Right atrium auricular region (tissue), 2 donors: ENCODE measurements around the gene NAALADL2. TPM values are rescaled to one million over a fixed set of nuclear protein-coding genes. Genes with fewer than 3 reads are reported as not detected.

Experiments used
- DNase-seq: peaks from one replicate; pipeline ENCODE4 v3.0.0-alpha.2; 2019; ENCODE audit warnings: low spot score
- H3K27ac ChIP-seq, 2 donors: fragments of 200-600 bp; sonication (generic); 1 replicate in 1 of 2; 2 replicates in 1 of 2; pipeline ENCODE4 v1.5.1; 2016 to 2019
- H3K27me3 ChIP-seq, 2 donors: fragments of 200-600 bp; sonication (generic); one replicate each; pipeline versions ENCODE4 v1.5.1 to v1.6.0; 2017 to 2019
- H3K36me3 ChIP-seq: fragments of 200-600 bp; sonication (generic); one replicate; pipeline ENCODE4 v1.5.1; 2016
- H3K4me1 ChIP-seq, 2 donors: fragments of 200-600 bp; sonication (generic); one replicate each; pipeline versions ENCODE4 v1.5.1 to v1.6.0; 2017 to 2019
- H3K4me3 ChIP-seq, 2 donors: fragments of 200-600 bp; sonication (generic); 1 replicate in 1 of 2; 2 replicates in 1 of 2; pipeline ENCODE4 v1.5.1; 2017 to 2019; ENCODE audit warnings: mild to moderate bottlenecking in 1 of 2, moderate library complexity in 1 of 2
- H3K9me3 ChIP-seq, 2 donors: fragments of 200-600 bp; sonication (generic); one replicate each; pipeline ENCODE4 v1.5.1; 2019
- CTCF ChIP-seq, 2 donors: fragments of 200-600 bp; sonication (generic); IDR thresholded peaks; one replicate each; pipeline ENCODE4 v1.5.1; 2019; ENCODE audit warnings: antibody characterized with exemption in 2 of 2
- total RNA-seq, 2 donors: library from RNA; depleted of rRNA; stranded (reverse); fragments of >200 nt; gene quantifications; one replicate each; pipeline ENCODE4 v1.1.0, GENCODE V29; 2016

NAALADL2 gene
- total RNA-seq, 2 donors from 2014 or later: 2.5 to 3.2 TPM

DNA sequence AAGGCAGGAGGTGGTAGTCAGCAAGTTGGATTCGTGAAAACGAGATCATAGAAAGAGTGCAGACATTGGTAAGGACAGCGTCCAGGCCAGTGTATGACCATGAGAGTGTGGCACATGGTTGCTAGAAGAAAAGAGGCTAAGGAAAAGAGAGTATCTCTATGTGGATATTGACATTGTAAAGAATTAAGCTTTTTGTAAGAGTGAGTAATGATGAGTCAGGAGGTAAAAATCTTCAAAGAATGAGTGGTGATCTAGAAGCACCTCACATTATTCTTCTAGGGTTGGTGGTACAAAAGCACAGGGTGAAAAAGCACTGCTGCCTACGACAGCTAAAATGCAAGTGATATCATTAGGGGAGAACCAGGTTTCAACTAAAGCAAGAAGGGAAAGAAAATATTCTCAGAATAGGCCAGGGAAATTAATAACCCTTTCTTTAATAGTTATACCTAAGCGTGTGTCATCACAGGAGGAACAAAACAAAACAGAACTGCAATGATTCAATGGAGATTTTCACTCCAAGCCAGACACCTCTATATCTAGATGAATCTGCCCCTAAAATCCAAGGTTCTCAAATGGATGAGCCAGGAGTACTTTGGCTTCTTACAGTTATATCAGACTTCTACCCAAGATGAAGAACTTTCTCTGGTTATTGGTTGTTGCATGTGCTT lies 884.7 kb downstream of the NAALADL2 start:
- Histone ChIP-seq H3K27ac (no peak overlapping the region), H3K4me1 (no peaks in the 10 kb centered on the region), H3K27me3 (no peaks in the 10 kb centered on the region), H3K4me3 (no peak overlapping the region), H3K36me3 (no peaks in the 10 kb centered on the region), H3K9me3 (no peaks in the 10 kb centered on the region)
- no peak for DNase-seq
- no peak for TF ChIP-seq CTCF (IDR thresholded peaks at IDR 0.05)

- DNase-seq: no peak
- no peak for TF ChIP-seq CTCF (IDR thresholded peaks at IDR 0.05)
- Histone ChIP-seq H3K27ac (no peak overlapping the region), H3K4me1 (no peaks in the 10 kb centered on the region), H3K27me3 (no peaks in the 10 kb centered on the region), H3K9me3 (no peaks in the 10 kb centered on the region), H3K4me3 (no peak overlapping the region), H3K36me3 (no peaks in the 10 kb centered on the region)
These were observed 887.2 kb downstream of the NAALADL2 start for GRCh38 chr3:175746308-175746707.

GRCh38 chr3:175748087-175748730 lies 889.1 kb downstream of the NAALADL2 start:
- Histone ChIP-seq H3K27me3 (no peaks in the 10 kb centered on the region), H3K36me3 (no peaks in the 10 kb centered on the region), H3K27ac (no peak overlapping the region), H3K4me1 (no peaks in the 10 kb centered on the region), H3K9me3 (no peaks in the 10 kb centered on the region), H3K4me3 (no peak overlapping the region)
- DNase-seq: no peak
- TF ChIP-seq CTCF (IDR thresholded peaks at IDR 0.05): no peak

DNA sequence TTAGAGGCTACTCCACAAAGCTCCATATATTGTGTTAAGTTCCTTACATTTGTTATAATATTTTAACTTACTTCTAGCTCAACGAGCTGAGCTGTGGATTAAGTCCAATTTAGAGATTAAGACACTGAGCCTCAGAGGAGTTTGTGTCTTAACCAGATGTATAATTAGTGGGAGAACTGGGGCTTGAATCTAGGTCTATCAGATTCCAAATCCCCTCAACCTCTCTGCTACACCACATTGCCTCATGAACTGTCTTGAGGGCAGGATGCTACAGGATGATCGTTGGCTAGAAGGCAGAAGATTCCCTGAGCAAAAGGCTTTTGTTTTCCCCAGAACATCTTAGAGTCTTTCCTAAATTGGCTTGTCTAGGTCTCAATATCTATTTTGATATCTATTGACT lies 890.8 kb downstream of the NAALADL2 start:
- no peaks in the 10 kb centered on the region for H3K27me3 ChIP-seq
- no peak overlapping the region for H3K4me3 ChIP-seq
- H3K36me3 ChIP-seq: no peaks in the 10 kb centered on the region
- H3K4me1 ChIP-seq: no peaks in the 10 kb centered on the region
- H3K27ac ChIP-seq: no peak overlapping the region
- DNase-seq: no peak
- TF ChIP-seq CTCF (IDR thresholded peaks at IDR 0.05): no peak
- H3K9me3 ChIP-seq: no peaks in the 10 kb centered on the region

- no peak for DNase-seq
- no peak overlapping the region for H3K27ac ChIP-seq
- H3K9me3 ChIP-seq: no peaks in the 10 kb centered on the region
- H3K4me1 ChIP-seq: no peaks in the 10 kb centered on the region
- H3K4me3 ChIP-seq: no peak overlapping the region
- no peak for TF ChIP-seq CTCF (IDR thresholded peaks at IDR 0.05)
- no peaks in the 10 kb centered on the region for H3K27me3 ChIP-seq
- H3K36me3 ChIP-seq: no peaks in the 10 kb centered on the region
These were observed 892.0 kb downstream of the NAALADL2 start for GRCh38 chr3:175751089-175751488.
